ENCODE results near the gene PPP2R5C. TPM values are rescaled to one million over a fixed set of nuclear protein-coding genes. Genes with fewer than 3 reads are reported as not detected.
"Not testable (repeated sequence)": the region's sequence is repeated elsewhere in the genome, so short reads cannot be mapped to it uniquely, and the experiment has no call there.

PPP2R5C gene
- total RNA-seq, 1 experiment from 2014 or later: 93.0 TPM

- Histone ChIP-seq H4K5ac (ENCODE audit: insufficient read length, low read depth, low read length) (no peak overlapping the region), H3K9me3 (ENCODE audit: control insufficient read depth, low read depth, low read length) (no peaks in the 10 kb centered on the region), H2BK5ac (ENCODE audit: insufficient read length, low read length) (no peak overlapping the region), H3T11ph (ENCODE audit: low read length) (no peak overlapping the region), H2BK12ac (ENCODE audit: insufficient read length, low read depth, low read length) (no peak overlapping the region), H3K79me1 (ENCODE audit: insufficient read depth, low read depth, low read length, poor library complexity, severe bottlenecking) (no peaks in the 10 kb centered on the region), H3K23ac (ENCODE audit: insufficient read length, low read depth, low read length) (no peak overlapping the region), H3K4ac (ENCODE audit: low read depth, low read length) (no peak overlapping the region), H4K91ac (ENCODE audit: insufficient read length, low read depth, low read length) (no peak overlapping the region), H3K79me2 (ENCODE audit: insufficient read depth, low read length) (no peaks in the 10 kb centered on the region), H4K8ac (replicated peaks; ENCODE audit: insufficient read length, low read depth, low read length) (no peak overlapping the region), H3K27me3 (ENCODE audit: insufficient read depth, low read length) (no peaks in the 10 kb centered on the region), H3K23me2 (ENCODE audit: insufficient read length, low read depth, low read length, poor library complexity, severe bottlenecking) (no peaks in the 10 kb centered on the region), H2BK120ac (ENCODE audit: low read depth, low read length, poor library complexity, severe bottlenecking) (no peak overlapping the region), H2BK15ac (ENCODE audit: low read depth, low read length) (no peak overlapping the region), H3K9ac (ENCODE audit: extremely low read depth, insufficient read length, low read length) (no peak overlapping the region), H2BK20ac (ENCODE audit: low read depth, low read length, poor library complexity, severe bottlenecking) (no peak overlapping the region), H2AK5ac (ENCODE audit: insufficient read length, low read length) (no peak overlapping the region), H3K18ac (ENCODE audit: insufficient read length, low read depth, low read length) (no peak overlapping the region), H4K20me1 (ENCODE audit: control insufficient read depth, insufficient read depth, insufficient read length) (no peaks in the 10 kb centered on the region), H2AFZ (ENCODE audit: low read length) (no peak overlapping the region), H3K14ac (ENCODE audit: insufficient read depth, low read length) (no peak overlapping the region), H3K56ac (ENCODE audit: insufficient read length, low read depth, low read length) (no peak overlapping the region), H3K4me1 (ENCODE audit: insufficient read depth, low read length) (peaks cover 3% of the 10 kb centered on the region; the same call in 1 of the 2 replicates), H3K27ac (ENCODE audit: insufficient read length, low read depth, low read length) (no peak overlapping the region), H3K4me2 (ENCODE audit: insufficient read depth, insufficient read length, low read length) (no peak overlapping the region)
- no CpG with 5 or more reads among the region's 6 CpGs for WGBS (ENCODE audit: extremely low coverage, insufficient read length, low lambda C conversion rate)
- no peaks in the 10 kb centered on the region; the same call in 1 of the 2 replicates for H3K27me3 Mint-ChIP-seq (ENCODE audit: low read depth)
- H3K36me3 Mint-ChIP-seq (ENCODE audit: insufficient read depth in 1 of 3, low read depth in 3 of 3): no peaks in the 10 kb centered on the region
- DNase-seq: no peak
- H3K4me3 Mint-ChIP-seq: no peak overlapping the region
- peaks cover 0 to 3% of the 10 kb centered on the region in 2 experiments; a peak in 1 of 5 replicates for H3K9me3 Mint-ChIP-seq
- TF ChIP-seq, protein P1, sequence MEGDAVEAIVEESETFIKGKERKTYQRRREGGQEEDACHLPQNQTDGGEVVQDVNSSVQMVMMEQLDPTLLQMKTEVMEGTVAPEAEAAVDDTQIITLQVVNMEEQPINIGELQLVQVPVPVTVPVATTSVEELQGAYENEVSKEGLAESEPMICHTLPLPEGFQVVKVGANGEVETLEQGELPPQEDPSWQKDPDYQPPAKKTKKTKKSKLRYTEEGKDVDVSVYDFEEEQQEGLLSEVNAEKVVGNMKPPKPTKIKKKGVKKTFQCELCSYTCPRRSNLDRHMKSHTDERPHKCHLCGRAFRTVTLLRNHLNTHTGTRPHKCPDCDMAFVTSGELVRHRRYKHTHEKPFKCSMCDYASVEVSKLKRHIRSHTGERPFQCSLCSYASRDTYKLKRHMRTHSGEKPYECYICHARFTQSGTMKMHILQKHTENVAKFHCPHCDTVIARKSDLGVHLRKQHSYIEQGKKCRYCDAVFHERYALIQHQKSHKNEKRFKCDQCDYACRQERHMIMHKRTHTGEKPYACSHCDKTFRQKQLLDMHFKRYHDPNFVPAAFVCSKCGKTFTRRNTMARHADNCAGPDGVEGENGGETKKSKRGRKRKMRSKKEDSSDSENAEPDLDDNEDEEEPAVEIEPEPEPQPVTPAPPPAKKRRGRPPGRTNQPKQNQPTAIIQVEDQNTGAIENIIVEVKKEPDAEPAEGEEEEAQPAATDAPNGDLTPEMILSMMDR (conservative IDR thresholded peaks at IDR 0.05): no peak
- H3K27ac Mint-ChIP-seq: no peak overlapping the region
- peaks cover 18 to 28% of the 10 kb centered on the region in 2 experiments for H3K4me1 Mint-ChIP-seq
Observed at GRCh38 chr14:101729382-101729781, 32.1 kb upstream of the PPP2R5C start.

- DNase-seq; H3K4me2 ChIP-seq (ENCODE audit: insufficient read depth, insufficient read length, low read length); H2AK5ac ChIP-seq (ENCODE audit: insufficient read length, low read length); H3K27me3 ChIP-seq (ENCODE audit: insufficient read depth, low read length); H3K79me1 ChIP-seq (ENCODE audit: insufficient read depth, low read depth, low read length, poor library complexity, severe bottlenecking); H3K9ac ChIP-seq (ENCODE audit: extremely low read depth, insufficient read length, low read length); H4K20me1 ChIP-seq (ENCODE audit: control insufficient read depth, insufficient read depth, insufficient read length); H2BK5ac ChIP-seq (ENCODE audit: insufficient read length, low read length); H3K4me3 Mint-ChIP-seq; H2AFZ ChIP-seq (ENCODE audit: low read length); H2BK20ac ChIP-seq (ENCODE audit: low read depth, low read length, poor library complexity, severe bottlenecking); H2BK15ac ChIP-seq (ENCODE audit: low read depth, low read length); H3K9me3 Mint-ChIP-seq; H2BK120ac ChIP-seq (ENCODE audit: low read depth, low read length, poor library complexity, severe bottlenecking); H4K91ac ChIP-seq (ENCODE audit: insufficient read length, low read depth, low read length); H3K14ac ChIP-seq (ENCODE audit: insufficient read depth, low read length); H4K5ac ChIP-seq (ENCODE audit: insufficient read length, low read depth, low read length); H3K36me3 Mint-ChIP-seq (ENCODE audit: insufficient read depth in 1 of 3, low read depth in 3 of 3); H3K4me1 ChIP-seq (ENCODE audit: insufficient read depth, low read length); H3K23me2 ChIP-seq (ENCODE audit: insufficient read length, low read depth, low read length, poor library complexity, severe bottlenecking); H3K27ac ChIP-seq (ENCODE audit: insufficient read length, low read depth, low read length); H3K27ac Mint-ChIP-seq; H3K23ac ChIP-seq (ENCODE audit: insufficient read length, low read depth, low read length); H3K79me2 ChIP-seq (ENCODE audit: insufficient read depth, low read length); H3K18ac ChIP-seq (ENCODE audit: insufficient read length, low read depth, low read length); H3T11ph ChIP-seq (ENCODE audit: low read length); H2BK12ac ChIP-seq (ENCODE audit: insufficient read length, low read depth, low read length); H3K56ac ChIP-seq (ENCODE audit: insufficient read length, low read depth, low read length); H3K9me3 ChIP-seq (ENCODE audit: control insufficient read depth, low read depth, low read length); H4K8ac ChIP-seq (replicated peaks; ENCODE audit: insufficient read length, low read depth, low read length); H3K27me3 Mint-ChIP-seq (ENCODE audit: low read depth); H3K4ac ChIP-seq (ENCODE audit: low read depth, low read length): not testable (repeated sequence)
- WGBS (ENCODE audit: extremely low coverage, insufficient read length, low lambda C conversion rate): no CpG with 5 or more reads among the region's 4 CpGs
- H3K4me1 Mint-ChIP-seq: peaks cover 18 to 28% of the 10 kb centered on the region in 2 experiments
Observed at GRCh38 chr14:101730157-101730556, 31.4 kb upstream of the PPP2R5C start.
